SU-DHL-6 (cell line): Measurements from ENCODE around the gene BTC.

Experiments used
- EZH2phosphoT487 ChIP-seq: fragments of 200-600 bp; sonication (generic), shearing (Covaris generic); conservative IDR thresholded peaks from 2 replicates; pipeline ENCODE4 v1.6.1; 2018; ENCODE audit warnings: mild to moderate bottlenecking, antibody characterized with exemption, low read length, moderate library complexity, mixed read lengths
- TF ChIP-seq, protein P1 (sequence below): fragments of 200-600 bp; sonication (generic); IDR thresholded peaks from one replicate; pipeline ENCODE4 v1.5.1; 2017; ENCODE audit warnings: antibody characterized with exemption, mild to moderate bottlenecking, low read length, moderate library complexity; ENCODE audit not compliant: insufficient read depth, poor library complexity, severe bottlenecking

DNA sequence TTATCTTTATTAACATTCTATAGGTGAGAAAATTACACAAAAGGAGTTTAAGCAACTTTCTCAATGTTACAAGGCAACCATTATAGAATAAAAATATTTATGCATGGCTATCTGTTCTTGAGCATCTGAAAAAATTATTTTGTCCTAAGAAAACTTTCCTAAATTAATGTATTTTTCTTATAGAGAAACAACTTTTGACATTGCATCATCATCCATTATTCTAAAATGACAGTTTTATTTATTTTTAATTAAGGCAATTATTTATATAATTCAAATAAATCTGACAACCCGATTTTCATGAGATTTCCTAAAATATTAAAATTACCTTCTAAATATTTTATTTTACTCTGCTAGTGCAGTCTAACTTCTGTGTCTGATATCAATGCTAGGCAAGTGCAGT lies 4.8 kb downstream of the BTC start:
- TF ChIP-seq, protein P1, sequence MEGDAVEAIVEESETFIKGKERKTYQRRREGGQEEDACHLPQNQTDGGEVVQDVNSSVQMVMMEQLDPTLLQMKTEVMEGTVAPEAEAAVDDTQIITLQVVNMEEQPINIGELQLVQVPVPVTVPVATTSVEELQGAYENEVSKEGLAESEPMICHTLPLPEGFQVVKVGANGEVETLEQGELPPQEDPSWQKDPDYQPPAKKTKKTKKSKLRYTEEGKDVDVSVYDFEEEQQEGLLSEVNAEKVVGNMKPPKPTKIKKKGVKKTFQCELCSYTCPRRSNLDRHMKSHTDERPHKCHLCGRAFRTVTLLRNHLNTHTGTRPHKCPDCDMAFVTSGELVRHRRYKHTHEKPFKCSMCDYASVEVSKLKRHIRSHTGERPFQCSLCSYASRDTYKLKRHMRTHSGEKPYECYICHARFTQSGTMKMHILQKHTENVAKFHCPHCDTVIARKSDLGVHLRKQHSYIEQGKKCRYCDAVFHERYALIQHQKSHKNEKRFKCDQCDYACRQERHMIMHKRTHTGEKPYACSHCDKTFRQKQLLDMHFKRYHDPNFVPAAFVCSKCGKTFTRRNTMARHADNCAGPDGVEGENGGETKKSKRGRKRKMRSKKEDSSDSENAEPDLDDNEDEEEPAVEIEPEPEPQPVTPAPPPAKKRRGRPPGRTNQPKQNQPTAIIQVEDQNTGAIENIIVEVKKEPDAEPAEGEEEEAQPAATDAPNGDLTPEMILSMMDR = no peak
- no peak for TF ChIP-seq EZH2phosphoT487
